ENCODE results near the gene NAALADL2. TPM values are rescaled to one million over a fixed set of nuclear protein-coding genes. Genes with fewer than 3 reads are reported as not detected.
"Not testable (repeated sequence)": the region's sequence is repeated elsewhere in the genome, so short reads cannot be mapped to it uniquely, and the experiment has no call there.

Gene NAALADL2
- polyA plus RNA-seq, 3 donors from 2014 or later, result 0.10 TPM; not detected in 2

GRCh38 chr3:175590745-175591144, 731.6 kb downstream of the NAALADL2 start:
- Mint-ChIP-seq H3K4me3 (no peak overlapping the region), H3K27me3 (ENCODE audit: low read depth in 3 of 3) (peaks cover 0 to 4% (median 0%) of the 10 kb centered on the region in 3 donors), H3K27ac (no peak overlapping the region), H3K4me1 (no peaks in the 10 kb centered on the region), H3K9me3 (peaks cover 10 to 36% (median 17%) of the 10 kb centered on the region in 6 donors), H3K36me3 (no peaks in the 10 kb centered on the region)
- no peak for DNase-seq

GRCh38 chr3:175591375-175591774, 732.2 kb downstream of the NAALADL2 start:
- H3K4me1 Mint-ChIP-seq, result no peaks in the 10 kb centered on the region
- no peaks in the 10 kb centered on the region for H3K36me3 Mint-ChIP-seq
- H3K27ac Mint-ChIP-seq, result no peak overlapping the region
- peaks cover 0 to 4% (median 0%) of the 10 kb centered on the region in 3 donors for H3K27me3 Mint-ChIP-seq (ENCODE audit: low read depth in 3 of 3)
- no peak overlapping the region for H3K4me3 Mint-ChIP-seq
- H3K9me3 Mint-ChIP-seq, result peaks cover 10 to 37% (median 17%) of the 10 kb centered on the region in 6 donors
- no peak for DNase-seq

- no peaks in the 10 kb centered on the region for H3K36me3 Mint-ChIP-seq
- peaks cover 0 to 4% (median 0%) of the 10 kb centered on the region in 3 donors for H3K27me3 Mint-ChIP-seq (ENCODE audit: low read depth in 3 of 3)
- DNase-seq, result no peak
- H3K4me3 Mint-ChIP-seq, result no peak overlapping the region
- H3K27ac Mint-ChIP-seq, result no peak overlapping the region
- H3K4me1 Mint-ChIP-seq, result no peaks in the 10 kb centered on the region
- peaks cover 9 to 29% (median 13%) of the 10 kb centered on the region in 6 donors for H3K9me3 Mint-ChIP-seq
These were observed 734.2 kb downstream of the NAALADL2 start for GRCh38 chr3:175593331-175593730.

- Mint-ChIP-seq H3K4me1 (no peaks in the 10 kb centered on the region), H3K9me3 (peaks cover 4 to 27% (median 18%) of the 10 kb centered on the region in 6 donors), H3K4me3 (no peak overlapping the region), H3K27me3 (ENCODE audit: low read depth in 3 of 3) (peaks cover 0 to 2% (median 0%) of the 10 kb centered on the region in 3 donors), H3K36me3 (no peaks in the 10 kb centered on the region), H3K27ac (no peak overlapping the region)
- no peak for DNase-seq
These were observed 739.6 kb downstream of the NAALADL2 start for GRCh38 chr3:175598740-175599139.

- Mint-ChIP-seq H3K36me3 (peaks cover 0 to 4% (median 0%) of the 10 kb centered on the region in 3 donors), H3K4me1 (no peaks in the 10 kb centered on the region), H3K27ac (no peak overlapping the region), H3K27me3 (ENCODE audit: low read depth in 3 of 3) (no peaks in the 10 kb centered on the region), H3K9me3 (peaks cover 3 to 27% (median 17%) of the 10 kb centered on the region in 6 donors), H3K4me3 (no peak overlapping the region)
- no peak for DNase-seq
These were observed 742.4 kb downstream of the NAALADL2 start for GRCh38 chr3:175601521-175601920.

GRCh38 chr3:175605851-175606250, 746.7 kb downstream of the NAALADL2 start:
- peaks cover 0 to 4% (median 0%) of the 10 kb centered on the region in 3 donors for H3K36me3 Mint-ChIP-seq
- no peaks in the 10 kb centered on the region for H3K27me3 Mint-ChIP-seq (ENCODE audit: low read depth in 3 of 3)
- H3K4me3 Mint-ChIP-seq, result no peak overlapping the region
- DNase-seq, result no peak
- H3K4me1 Mint-ChIP-seq, result no peaks in the 10 kb centered on the region
- H3K27ac Mint-ChIP-seq, result no peak overlapping the region
- peaks cover 3 to 35% (median 18%) of the 10 kb centered on the region in 6 donors for H3K9me3 Mint-ChIP-seq

- DNase-seq, result no peak
- Mint-ChIP-seq H3K27me3 (ENCODE audit: low read depth in 3 of 3) (no peaks in the 10 kb centered on the region), H3K4me3 (no peak overlapping the region), H3K27ac (no peak overlapping the region), H3K4me1 (no peaks in the 10 kb centered on the region), H3K9me3 (peaks cover 3 to 39% (median 16%) of the 10 kb centered on the region in 6 donors), H3K36me3 (peaks cover 0 to 4% (median 0%) of the 10 kb centered on the region in 3 donors)
These were observed 747.6 kb downstream of the NAALADL2 start for GRCh38 chr3:175606650-175607318.

- H3K4me3 Mint-ChIP-seq, result no peak overlapping the region
- no peak for DNase-seq
- H3K4me1 Mint-ChIP-seq, result no peaks in the 10 kb centered on the region
- H3K27ac Mint-ChIP-seq, result no peak overlapping the region
- H3K36me3 Mint-ChIP-seq, result peaks cover 0 to 4% (median 0%) of the 10 kb centered on the region in 3 donors
- H3K27me3 Mint-ChIP-seq (ENCODE audit: low read depth in 3 of 3), result no peaks in the 10 kb centered on the region
- H3K9me3 Mint-ChIP-seq, result peaks cover 3 to 46% (median 16%) of the 10 kb centered on the region in 6 donors
These were observed 749.2 kb downstream of the NAALADL2 start for GRCh38 chr3:175608356-175608755.

GRCh38 chr3:175608911-175609310, 749.8 kb downstream of the NAALADL2 start:
- no peak overlapping the region for H3K27ac Mint-ChIP-seq
- H3K36me3 Mint-ChIP-seq, result peaks cover 0 to 4% (median 0%) of the 10 kb centered on the region in 3 donors
- H3K9me3 Mint-ChIP-seq, result peaks cover 3 to 45% (median 15%) of the 10 kb centered on the region in 6 donors
- no peaks in the 10 kb centered on the region for H3K27me3 Mint-ChIP-seq (ENCODE audit: low read depth in 3 of 3)
- H3K4me3 Mint-ChIP-seq, result no peak overlapping the region
- no peaks in the 10 kb centered on the region for H3K4me1 Mint-ChIP-seq
- no peak for DNase-seq

GRCh38 chr3:175612487-175613196, 753.5 kb downstream of the NAALADL2 start:
- Mint-ChIP-seq H3K27ac (no peak overlapping the region), H3K4me3 (no peak overlapping the region), H3K9me3 (peaks cover 3 to 34% (median 13%) of the 10 kb centered on the region in 6 donors)

GRCh38 chr3:175614107-175614506, 755.0 kb downstream of the NAALADL2 start:
- H3K27ac Mint-ChIP-seq; H3K4me3 Mint-ChIP-seq; H3K4me1 Mint-ChIP-seq; DNase-seq; H3K27me3 Mint-ChIP-seq (ENCODE audit: low read depth in 3 of 3); H3K36me3 Mint-ChIP-seq: not testable (repeated sequence)
- H3K9me3 Mint-ChIP-seq, result peaks cover 4 to 39% (median 16%) of the 10 kb centered on the region in 6 donors

More at GRCh38 chr3:175612487-175613196, 753.5 kb downstream of the NAALADL2 start:
- no peak for DNase-seq
- Mint-ChIP-seq H3K4me1 (no peaks in the 10 kb centered on the region), H3K27me3 (ENCODE audit: low read depth in 3 of 3) (peaks cover 0 to 2% (median 2%) of the 10 kb centered on the region in 3 donors), H3K36me3 (no peaks in the 10 kb centered on the region)

- Mint-ChIP-seq H3K36me3 (no peaks in the 10 kb centered on the region), H3K4me3 (no peak overlapping the region)
These were observed 758.1 kb downstream of the NAALADL2 start for GRCh38 chr3:175617247-175617646.

GRCh38 chr3:175619369-175619768, 760.2 kb downstream of the NAALADL2 start:
- H3K9me3 Mint-ChIP-seq, result peaks cover 13 to 42% (median 20%) of the 10 kb centered on the region in 6 donors
- H3K27me3 Mint-ChIP-seq (ENCODE audit: low read depth in 3 of 3), result peaks cover 0 to 2% (median 2%) of the 10 kb centered on the region in 3 donors
- H3K36me3 Mint-ChIP-seq, result peaks cover 0 to 4% (median 0%) of the 10 kb centered on the region in 3 donors
- no peak overlapping the region for H3K4me3 Mint-ChIP-seq
- no peak for DNase-seq
- H3K4me1 Mint-ChIP-seq, result no peaks in the 10 kb centered on the region
- H3K27ac Mint-ChIP-seq, result no peak overlapping the region

More at GRCh38 chr3:175617247-175617646, 758.1 kb downstream of the NAALADL2 start:
- H3K27me3 Mint-ChIP-seq (ENCODE audit: low read depth in 3 of 3), result peaks cover 0 to 2% (median 2%) of the 10 kb centered on the region in 3 donors
- peaks cover 8 to 42% (median 26%) of the 10 kb centered on the region in 6 donors for H3K9me3 Mint-ChIP-seq
- H3K27ac Mint-ChIP-seq, result no peak overlapping the region
- DNase-seq, result no peak
- H3K4me1 Mint-ChIP-seq, result no peaks in the 10 kb centered on the region

GRCh38 chr3:175620093-175620492, 761.0 kb downstream of the NAALADL2 start:
- DNase-seq, result no peak
- no peaks in the 10 kb centered on the region for H3K4me1 Mint-ChIP-seq
- H3K4me3 Mint-ChIP-seq, result no peak overlapping the region
- peaks cover 15 to 42% (median 23%) of the 10 kb centered on the region in 6 donors for H3K9me3 Mint-ChIP-seq
- peaks cover 0 to 4% (median 0%) of the 10 kb centered on the region in 3 donors for H3K36me3 Mint-ChIP-seq
- H3K27me3 Mint-ChIP-seq (ENCODE audit: low read depth in 3 of 3), result peaks cover 0 to 2% (median 2%) of the 10 kb centered on the region in 3 donors
- H3K27ac Mint-ChIP-seq, result no peak overlapping the region

Data from immature natural killer cell (primary cell).